ENCODE data around the gene EXOC1. TPM values are rescaled to one million over a fixed set of nuclear protein-coding genes. Genes with fewer than 3 reads are reported as not detected.

EXOC1 gene
- total and polyA plus RNA-seq, 10 of the 15 experiments (the other 5 are each of a cell fraction or from before 2014, with no cell fraction given), result 11.8 to 36.6 (median 21.1) TPM

DNA sequence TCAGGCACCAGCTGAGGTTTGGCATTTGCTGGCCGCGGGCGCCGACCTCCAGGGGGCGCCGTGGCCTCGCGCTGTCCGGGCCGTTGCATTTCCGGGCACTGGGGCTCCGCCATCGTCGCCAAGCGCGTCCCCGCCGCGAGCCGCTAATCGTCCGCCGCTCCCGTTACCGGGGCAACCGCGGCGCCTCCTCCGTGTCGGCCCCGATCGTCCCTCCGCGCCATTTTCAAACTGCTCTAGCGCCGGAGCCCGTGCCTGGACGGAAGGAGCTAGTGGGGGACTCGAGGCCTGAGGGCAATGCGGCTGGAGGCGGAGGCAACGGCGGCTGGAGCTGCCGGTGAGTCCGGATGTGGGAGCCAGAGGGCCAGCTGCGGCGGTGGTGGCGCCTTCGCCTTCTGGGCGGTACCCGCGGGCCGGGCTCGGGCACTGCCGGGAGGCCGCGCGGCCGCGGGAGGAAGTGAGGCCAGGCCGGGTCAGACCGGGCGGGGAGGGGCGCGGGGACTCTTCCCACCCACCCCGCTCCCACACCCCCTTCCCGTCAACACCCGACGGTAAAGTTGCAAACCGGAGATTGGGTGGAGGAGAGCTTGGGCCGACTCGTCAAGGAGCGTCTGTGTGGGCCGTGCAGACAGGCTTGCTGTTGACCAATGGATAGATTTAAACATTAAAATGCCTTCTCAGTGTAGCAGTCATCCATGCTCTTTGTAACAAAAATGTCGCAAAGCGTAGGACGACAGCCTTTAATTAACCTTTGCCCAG lies 95.5 kb downstream of the EXOC1 start, which contains the start of gene CEP135 (continued):
- TF ChIP-seq, protein P1, sequence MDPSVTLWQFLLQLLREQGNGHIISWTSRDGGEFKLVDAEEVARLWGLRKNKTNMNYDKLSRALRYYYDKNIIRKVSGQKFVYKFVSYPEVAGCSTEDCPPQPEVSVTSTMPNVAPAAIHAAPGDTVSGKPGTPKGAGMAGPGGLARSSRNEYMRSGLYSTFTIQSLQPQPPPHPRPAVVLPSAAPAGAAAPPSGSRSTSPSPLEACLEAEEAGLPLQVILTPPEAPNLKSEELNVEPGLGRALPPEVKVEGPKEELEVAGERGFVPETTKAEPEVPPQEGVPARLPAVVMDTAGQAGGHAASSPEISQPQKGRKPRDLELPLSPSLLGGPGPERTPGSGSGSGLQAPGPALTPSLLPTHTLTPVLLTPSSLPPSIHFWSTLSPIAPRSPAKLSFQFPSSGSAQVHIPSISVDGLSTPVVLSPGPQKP (IDR thresholded peaks at IDR 0.05; ENCODE audit: low read depth, low read length), result peak; percentile 81
- TF ChIP-seq, protein P2, sequence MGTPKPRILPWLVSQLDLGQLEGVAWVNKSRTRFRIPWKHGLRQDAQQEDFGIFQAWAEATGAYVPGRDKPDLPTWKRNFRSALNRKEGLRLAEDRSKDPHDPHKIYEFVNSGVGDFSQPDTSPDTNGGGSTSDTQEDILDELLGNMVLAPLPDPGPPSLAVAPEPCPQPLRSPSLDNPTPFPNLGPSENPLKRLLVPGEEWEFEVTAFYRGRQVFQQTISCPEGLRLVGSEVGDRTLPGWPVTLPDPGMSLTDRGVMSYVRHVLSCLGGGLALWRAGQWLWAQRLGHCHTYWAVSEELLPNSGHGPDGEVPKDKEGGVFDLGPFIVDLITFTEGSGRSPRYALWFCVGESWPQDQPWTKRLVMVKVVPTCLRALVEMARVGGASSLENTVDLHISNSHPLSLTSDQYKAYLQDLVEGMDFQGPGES (IDR thresholded peaks at IDR 0.05), result no peak
- TF ChIP-seq DPF2 (IDR thresholded peaks at IDR 0.05) (peak; percentile 89), SP1 (IDR thresholded peaks at IDR 0.05; ENCODE audit: low read depth, low read length) (no peak), HCFC1 (IDR thresholded peaks at IDR 0.05; ENCODE audit: low read length) (peak; percentile 53; the same call in 1 of the 2 replicates), NR2F1 (conservative IDR thresholded peaks at IDR 0.05) (peak; percentile 98), PBX3 (IDR thresholded peaks at IDR 0.05; ENCODE audit: insufficient replicate concordance, low read depth, low read length) (no peak), EED (IDR thresholded peaks at IDR 0.05; ENCODE audit: low read depth) (no peak), HDAC6 (IDR thresholded peaks at IDR 0.05; ENCODE audit: unreplicated experiment) (no peak), BACH1 (IDR thresholded peaks at IDR 0.05; ENCODE audit: borderline replicate concordance) (peak; percentile 47; the same call in 1 of the 2 replicates), REST (IDR thresholded peaks at IDR 0.05; ENCODE audit: low read depth, low read length) (no peak), ZBTB4 (CRISPR knock-in tag; IDR thresholded peaks at IDR 0.05) (no peak), ATF3 (IDR thresholded peaks at IDR 0.05; ENCODE audit: borderline replicate concordance, extremely low read depth, low read depth, low read length) (no peak), POU2F2 (IDR thresholded peaks at IDR 0.05; ENCODE audit: borderline replicate concordance, low read depth, low read length) (peak; percentile 81; the same call in 2 of the 3 replicates), ETV6 (conservative IDR thresholded peaks at IDR 0.05 in 1 of 2, IDR thresholded peaks at IDR 0.05 in 1 of 2; ENCODE audit: borderline replicate concordance in 1 of 2, low read depth in 1 of 2) (peak in 1 of 2 experiments; percentile 35; a peak in 2 of 4 replicates)
- TF ChIP-seq, protein P3, sequence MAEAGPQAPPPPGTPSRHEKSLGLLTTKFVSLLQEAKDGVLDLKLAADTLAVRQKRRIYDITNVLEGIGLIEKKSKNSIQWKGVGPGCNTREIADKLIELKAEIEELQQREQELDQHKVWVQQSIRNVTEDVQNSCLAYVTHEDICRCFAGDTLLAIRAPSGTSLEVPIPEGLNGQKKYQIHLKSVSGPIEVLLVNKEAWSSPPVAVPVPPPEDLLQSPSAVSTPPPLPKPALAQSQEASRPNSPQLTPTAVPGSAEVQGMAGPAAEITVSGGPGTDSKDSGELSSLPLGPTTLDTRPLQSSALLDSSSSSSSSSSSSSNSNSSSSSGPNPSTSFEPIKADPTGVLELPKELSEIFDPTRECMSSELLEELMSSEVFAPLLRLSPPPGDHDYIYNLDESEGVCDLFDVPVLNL (IDR thresholded peaks at IDR 0.05; ENCODE audit: low read depth, low read length), result peak; percentile 98

Data from GM12878 (cell line).